Mesothelial cell of epicardium (in vitro differentiated cells): ENCODE data around the gene TADA2B. TPM values are rescaled to one million over a fixed set of nuclear protein-coding genes. Genes with fewer than 3 reads are reported as not detected.

ENCODE experiments used
- DNase-seq, 2 experiments: peaks; one replicate each; pipeline ENCODE4 v3.0.0; 2021; ENCODE audit warnings: low spot score in 2 of 2; ENCODE audit not compliant: unreplicated experiment in 2 of 2
- H3K27ac Mint-ChIP-seq: 2 replicates; pipeline ENCODE4 v1.8.0; 2021; ENCODE audit warnings: mixed read lengths
- H3K27me3 Mint-ChIP-seq: 2 replicates; pipeline ENCODE4 v1.8.0; 2021; ENCODE audit warnings: low read depth, mixed read lengths
- H3K36me3 Mint-ChIP-seq: 2 replicates; pipeline ENCODE4 v1.8.0; 2021; ENCODE audit warnings: mixed read lengths
- H3K4me1 Mint-ChIP-seq: 2 replicates; pipeline ENCODE4 v1.8.0; 2021; ENCODE audit warnings: mixed read lengths
- H3K4me3 Mint-ChIP-seq: 2 replicates; pipeline ENCODE4 v1.8.0; 2021; ENCODE audit warnings: mild to moderate bottlenecking, moderate library complexity, mixed read lengths
- H3K9me3 Mint-ChIP-seq: 2 replicates; pipeline ENCODE4 v1.8.0; 2021; ENCODE audit warnings: mixed read lengths
- CTCF ChIP-seq: fragments of 200-600 bp; sonication (generic); IDR thresholded peaks from one replicate; pipeline ENCODE4 v1.5.0; 2021; ENCODE audit warnings: antibody characterized with exemption; ENCODE audit not compliant: unreplicated experiment
- total RNA-seq: library from RNA; stranded (reverse); gene quantifications from 3 replicates; pipeline ENCODE4 v1.2.1, GENCODE V29; 2021

Gene TADA2B
- total RNA-seq, 1 donor from 2014 or later = 17.4 TPM

DNA sequence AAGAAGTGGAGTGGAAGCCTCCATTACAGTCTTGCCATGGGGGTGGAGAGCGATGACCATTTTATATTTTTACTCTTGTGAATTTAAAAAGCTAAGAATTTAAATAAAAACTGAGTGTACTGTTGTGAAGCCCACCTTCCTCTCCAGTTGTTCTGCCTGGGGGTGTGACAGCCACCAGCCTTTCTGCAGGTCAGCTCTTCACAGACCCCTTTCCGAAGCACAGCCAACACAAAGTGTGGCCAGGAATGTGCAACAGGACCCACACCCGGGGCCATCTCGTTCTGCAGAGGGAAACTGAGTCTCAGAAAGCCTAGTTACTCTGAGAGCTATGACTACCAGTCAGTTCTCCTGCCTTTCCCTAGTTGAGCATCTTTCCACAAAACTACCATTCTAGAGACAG is 23.3 kb downstream of the TADA2B start:
- H3K27me3 Mint-ChIP-seq = peaks cover 4% of the 10 kb centered on the region
- no peak for TF ChIP-seq CTCF
- peak overlapping the region; percentile 88 for H3K4me3 Mint-ChIP-seq
- no peak for DNase-seq
- H3K4me1 Mint-ChIP-seq = peaks cover 27% of the 10 kb centered on the region
- no peak overlapping the region for H3K27ac Mint-ChIP-seq
- peaks cover 21% of the 10 kb centered on the region for H3K36me3 Mint-ChIP-seq
- H3K9me3 Mint-ChIP-seq = no peaks in the 10 kb centered on the region

DNA sequence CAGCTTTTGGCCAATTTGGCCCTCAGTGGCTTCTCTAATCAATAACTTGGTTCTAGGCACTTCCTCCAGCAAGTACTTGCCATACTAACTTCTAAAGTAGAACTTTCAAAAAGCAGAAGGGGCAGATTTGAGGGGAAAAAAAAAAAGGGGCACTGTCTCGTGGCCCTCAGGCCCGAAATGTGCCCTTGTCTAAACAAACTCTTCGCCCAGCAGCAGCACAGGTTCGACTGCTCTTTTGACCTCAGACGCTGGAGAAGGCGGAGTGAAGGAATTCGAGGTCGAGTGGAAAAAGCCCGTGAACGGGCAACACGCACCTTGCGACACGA is 23.9 kb downstream of the TADA2B start:
- no peak for TF ChIP-seq CTCF
- H3K27ac Mint-ChIP-seq = peak overlapping the region; percentile 80
- DNase-seq = no peak
- peaks cover 17% of the 10 kb centered on the region for H3K36me3 Mint-ChIP-seq
- peaks cover 27% of the 10 kb centered on the region for H3K4me1 Mint-ChIP-seq
- peaks cover 9% of the 10 kb centered on the region for H3K27me3 Mint-ChIP-seq
- peak overlapping the region; percentile 88 for H3K4me3 Mint-ChIP-seq
- H3K9me3 Mint-ChIP-seq = no peaks in the 10 kb centered on the region

- no peaks in the 10 kb centered on the region for H3K9me3 Mint-ChIP-seq
- H3K27me3 Mint-ChIP-seq = peaks cover 14% of the 10 kb centered on the region
These were observed 24.5 kb downstream of the TADA2B start, which contains the start of gene GRPEL1 for GRCh38 chr4:7067452-7068278. GRPEL1 (minus strand) TSS chr4:7068064; CDS start chr4:7068032, 32 bp downstream.

DNA sequence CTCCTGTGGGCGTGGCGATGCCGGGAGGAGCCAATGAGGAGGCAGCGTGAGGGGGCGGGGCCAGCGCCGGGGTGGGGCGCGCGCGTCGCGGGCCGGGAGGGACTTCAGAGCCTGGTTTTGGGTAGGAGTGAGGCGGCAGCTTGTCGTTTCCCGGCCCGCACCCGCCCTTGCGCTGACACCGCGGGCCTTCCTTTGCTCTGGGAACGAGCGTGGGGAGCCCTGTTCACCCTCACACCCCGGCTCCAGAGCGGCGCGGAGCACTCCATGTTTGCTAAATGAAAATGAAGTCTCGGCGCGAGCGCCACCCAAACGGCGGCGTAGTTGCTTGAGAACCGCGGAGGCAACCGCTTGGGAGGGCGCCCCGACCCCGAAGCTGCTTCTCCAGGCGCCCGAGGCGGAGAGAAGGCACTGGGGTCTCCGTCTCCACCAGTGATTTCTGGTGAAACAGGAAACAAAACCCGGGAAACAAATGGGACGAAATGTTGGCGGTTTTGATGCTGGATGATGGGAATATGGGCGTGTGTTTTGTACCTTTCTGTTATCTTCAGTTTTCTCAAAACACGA is 25.2 kb downstream of the TADA2B start:
- Mint-ChIP-seq H3K36me3 (peaks cover 10% of the 10 kb centered on the region), H3K4me1 (peaks cover 27% of the 10 kb centered on the region), H3K27me3 (peaks cover 14% of the 10 kb centered on the region), H3K4me3 (peak overlapping the region; percentile 88), H3K9me3 (no peaks in the 10 kb centered on the region), H3K27ac (peak overlapping the region; percentile 97)
- no peak for TF ChIP-seq CTCF
- DNase-seq = peak in 1 of 2 experiments; percentile 49

More at GRCh38 chr4:7067452-7068278, 24.5 kb downstream of the TADA2B start, which contains the start of gene GRPEL1:
- H3K4me3 Mint-ChIP-seq = peak within 1 kb of the TSS; percentile 88
- DNase-seq = peak; percentile 99
- H3K36me3 Mint-ChIP-seq = peaks cover 15% of the 10 kb centered on the region
- TF ChIP-seq CTCF = no peak
- peaks cover 27% of the 10 kb centered on the region for H3K4me1 Mint-ChIP-seq
- peak within 1 kb of the TSS; percentile 97 for H3K27ac Mint-ChIP-seq

DNA sequence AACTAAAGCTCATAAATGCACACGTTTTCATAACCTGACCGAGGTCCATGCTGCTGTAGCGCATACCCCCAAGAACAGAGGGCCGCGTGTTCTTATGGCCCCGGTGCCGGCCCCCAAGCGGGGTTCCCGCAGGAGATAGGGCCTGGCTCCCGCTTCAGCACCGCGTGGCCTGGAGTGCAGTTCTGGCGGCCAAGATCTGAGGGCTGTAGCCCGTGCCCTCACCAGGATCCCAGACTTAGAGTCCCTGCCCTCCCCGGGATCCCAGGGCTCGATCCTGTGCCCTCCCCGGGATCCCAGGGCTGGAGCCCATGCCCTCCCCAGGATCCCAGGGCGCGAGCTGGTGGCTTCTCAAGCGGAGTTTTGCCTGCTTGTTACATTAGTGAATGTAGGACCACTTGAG is 25.7 kb downstream of the TADA2B start:
- peak overlapping the region; percentile 97 for H3K27ac Mint-ChIP-seq
- TF ChIP-seq CTCF = no peak
- H3K36me3 Mint-ChIP-seq = peaks cover 6% of the 10 kb centered on the region
- peaks cover 27% of the 10 kb centered on the region for H3K4me1 Mint-ChIP-seq
- H3K27me3 Mint-ChIP-seq = peaks cover 14% of the 10 kb centered on the region
- no peaks in the 10 kb centered on the region for H3K9me3 Mint-ChIP-seq
- H3K4me3 Mint-ChIP-seq = peak overlapping the region; percentile 88
- DNase-seq = no peak
